Adrenal gland (tissue), 12 donors: ENCODE data around the gene KIF6. TPM values are rescaled to one million over a fixed set of nuclear protein-coding genes. Genes with fewer than 3 reads are reported as not detected.
A peak's percentile ranks its signal among the peaks of the same experiment; 100 is the strongest.

Experiments
- DNase-seq, 7 donors: peaks; one replicate each; pipeline ENCODE4 v3.0.0-alpha.2; 2019 to 2020
- H3K27ac ChIP-seq, 5 donors: fragments of 200-600 bp; sonication (generic) in 4 of 5; 1 replicate in 3 of 5; 2 replicates in 2 of 5; pipeline versions ENCODE4 v1.5.1 to v1.8.0; 2016 to 2020; ENCODE audit warnings: mild to moderate bottlenecking in 1 of 5
- H3K27me3 ChIP-seq: fragments of 200-600 bp; 2 replicates; pipeline ENCODE4 v1.8.0; 2021
- H3K36me3 ChIP-seq, 2 donors: fragments of 200-600 bp; replicated peaks in 1 of 2; 1 replicate in 1 of 2; 2 replicates in 1 of 2; pipeline versions ENCODE4 v1.5.1 to v1.8.0; 2018 to 2022
- H3K4me1 ChIP-seq, 2 donors: fragments of 200-600 bp; replicated peaks in 1 of 2; 1 replicate in 1 of 2; 2 replicates in 1 of 2; pipeline versions ENCODE4 v1.5.1 to v1.8.0; 2018 to 2021
- H3K4me3 ChIP-seq, 4 donors: fragments of 200-600 bp; sonication (generic) in 3 of 4; one replicate each; pipeline ENCODE4 v1.5.1; 2016 to 2018
- H3K9me3 ChIP-seq, 3 donors: fragments of 200-600 bp; sonication (generic) in 1 of 3; replicated peaks in 1 of 3; 1 replicate in 2 of 3; 2 replicates in 1 of 3; pipeline versions ENCODE4 v1.5.1 to v1.8.0; 2016 to 2021
- POLR2A ChIP-seq, 2 donors: fragments of 450-650 bp; IDR thresholded peaks; one replicate each; pipeline ENCODE4 v1.6.1; 2017; ENCODE audit warnings: antibody characterized with exemption in 2 of 2, mild to moderate bottlenecking in 2 of 2, moderate library complexity in 1 of 2
- WGBS, 4 donors: extraction: QIAGEN DNeasy Blood & Tissue Kit in 2 of 4; methylation state at CpG; one replicate each; pipeline versions ENCODE4 v1.1.5 to v1.1.7; 2013 to 2017; 5-methylcytosine and 5-hydroxymethylcytosine counted together
- intact Hi-C, 2 donors: fragments of 100-400 bp; cut with DNase I; formaldehyde crosslinking; loops; one replicate each; pipeline versions ENCODE4 v1.14.1 to v1.15.0; 2022 to 2023
- polyA plus RNA-seq, 3 donors: library from polyadenylated mRNA; stranded (reverse); fragments of 200-250 nt in 2 of 3; fragments of 350-450 nt in 1 of 3; fragmentation: Illumina TruSeq in 1 of 3; extraction: RNeasy Lipid Tissue Mini Kit (QIAGEN cat#74804) in 1 of 3; gene quantifications; one replicate each; pipeline ENCODE4 v1.2.3, GENCODE V29; 2013 to 2014
- total RNA-seq, 9 donors: library from RNA; depleted of rRNA in 4 of 9; stranded (reverse); fragments of >200 nt in 4 of 9; fragments of 120-200 nt in 1 of 9; fragmentation: NEBNext Ultra II Directional in 1 of 9; extraction: Animal tissue kit (Norgen Biotek cat#: 25700) in 1 of 9; gene quantifications; one replicate each; pipeline versions ENCODE4 v1.1.0 to v1.2.4, GENCODE V29; 2013 to 2023
- TF ChIP-seq, protein P1 (sequence below), 6 experiments: fragments of 450-650 bp in 4 of 6; fragments of 200-600 bp in 2 of 6; sonication (generic) in 1 of 6; IDR thresholded peaks; 1 replicate in 5 of 6; 2 replicates in 1 of 6; pipeline versions ENCODE4 v1.5.1 to v1.8.0; 2016 to 2021; ENCODE audit warnings: antibody characterized with exemption in 6 of 6, mild to moderate bottlenecking in 2 of 6, moderate library complexity in 1 of 6
- donor health status: healthy with polysubstance abuse.
- donor health status: Bipolar disorder and iron deficiency.
- donor health status: DM: yes; HTN: yes; CAD: no.
- donor health status: DM: no; HTN: no; CAD: no.
- donor health status: DM: no; HTN: no; CAD: no.
- donor health status: DM: yes; HTN: yes; CAD: no.

The KIF6 gene
- total and polyA plus RNA-seq, 12 donors, result 0.52 to 4.2 (median 0.73) TPM

DNA sequence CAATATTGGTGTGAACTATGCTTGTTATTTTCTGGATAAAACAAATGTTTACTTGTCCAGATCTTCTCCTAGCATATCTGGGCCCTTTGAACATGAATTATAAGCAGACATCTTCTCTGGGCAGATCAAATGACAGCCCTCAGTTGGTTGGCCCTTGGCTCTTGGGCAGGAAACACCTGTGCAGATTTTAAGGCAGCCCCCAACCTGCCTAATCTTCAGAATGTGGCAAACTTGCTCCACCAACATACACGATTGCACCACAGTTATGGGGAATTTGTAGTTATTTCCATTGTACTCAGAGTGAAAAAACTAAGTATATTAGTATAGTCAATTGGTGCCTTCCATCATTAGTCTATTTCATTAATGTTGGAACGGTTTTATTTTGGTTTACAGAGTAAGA is 307.8 kb downstream of the KIF6 start:
- Histone ChIP-seq H3K9me3 (no peaks in the 10 kb centered on the region), H3K36me3 (no peaks in the 10 kb centered on the region), H3K4me1 (no peaks in the 10 kb centered on the region), H3K4me3 (no peak overlapping the region), H3K27ac (no peak overlapping the region), H3K27me3 (no peaks in the 10 kb centered on the region)
- DNase-seq, result no peak
- WGBS, 4 donors, result 73 to 83% (median 77%) methylated on average over 2 of the region's 2 CpGs
- intact Hi-C loops, result no loop called here
- no peak for TF ChIP-seq POLR2A (IDR thresholded peaks at IDR 0.05)
- TF ChIP-seq, protein P1, sequence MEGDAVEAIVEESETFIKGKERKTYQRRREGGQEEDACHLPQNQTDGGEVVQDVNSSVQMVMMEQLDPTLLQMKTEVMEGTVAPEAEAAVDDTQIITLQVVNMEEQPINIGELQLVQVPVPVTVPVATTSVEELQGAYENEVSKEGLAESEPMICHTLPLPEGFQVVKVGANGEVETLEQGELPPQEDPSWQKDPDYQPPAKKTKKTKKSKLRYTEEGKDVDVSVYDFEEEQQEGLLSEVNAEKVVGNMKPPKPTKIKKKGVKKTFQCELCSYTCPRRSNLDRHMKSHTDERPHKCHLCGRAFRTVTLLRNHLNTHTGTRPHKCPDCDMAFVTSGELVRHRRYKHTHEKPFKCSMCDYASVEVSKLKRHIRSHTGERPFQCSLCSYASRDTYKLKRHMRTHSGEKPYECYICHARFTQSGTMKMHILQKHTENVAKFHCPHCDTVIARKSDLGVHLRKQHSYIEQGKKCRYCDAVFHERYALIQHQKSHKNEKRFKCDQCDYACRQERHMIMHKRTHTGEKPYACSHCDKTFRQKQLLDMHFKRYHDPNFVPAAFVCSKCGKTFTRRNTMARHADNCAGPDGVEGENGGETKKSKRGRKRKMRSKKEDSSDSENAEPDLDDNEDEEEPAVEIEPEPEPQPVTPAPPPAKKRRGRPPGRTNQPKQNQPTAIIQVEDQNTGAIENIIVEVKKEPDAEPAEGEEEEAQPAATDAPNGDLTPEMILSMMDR (IDR thresholded peaks at IDR 0.05), result no peak

DNA sequence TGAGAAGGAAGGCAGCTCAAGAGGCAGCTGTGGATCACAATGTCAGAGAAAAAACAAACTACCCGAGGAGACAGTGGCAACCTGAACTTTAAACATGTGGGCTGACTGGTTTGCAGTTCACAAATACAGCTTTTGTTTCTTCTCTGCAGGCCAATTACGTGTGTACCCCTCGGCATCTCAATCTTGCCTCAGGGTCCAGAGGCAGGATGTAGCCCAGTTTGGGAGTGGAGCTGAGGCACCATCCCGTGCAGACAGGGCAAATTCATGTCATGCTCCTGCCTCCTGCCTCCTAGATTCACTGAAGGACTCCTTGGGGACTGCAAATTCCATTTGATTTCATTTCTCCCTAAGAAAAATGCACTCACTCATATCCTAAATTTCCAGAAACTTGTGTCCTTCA is 308.5 kb downstream of the KIF6 start:
- TF ChIP-seq POLR2A (IDR thresholded peaks at IDR 0.05), result no peak
- TF ChIP-seq, protein P1 (IDR thresholded peaks at IDR 0.05), result no peak
- Histone ChIP-seq H3K9me3 (no peaks in the 10 kb centered on the region), H3K27me3 (no peaks in the 10 kb centered on the region), H3K36me3 (no peaks in the 10 kb centered on the region), H3K4me3 (no peak overlapping the region), H3K27ac (no peak overlapping the region), H3K4me1 (no peaks in the 10 kb centered on the region)
- intact Hi-C loops, result no loop called here
- WGBS, 4 donors, result 74 to 92% (median 78%) methylated on average over 4 of the region's 4 CpGs
- peak in 1 of 7 donors; percentile 28 for DNase-seq

DNA sequence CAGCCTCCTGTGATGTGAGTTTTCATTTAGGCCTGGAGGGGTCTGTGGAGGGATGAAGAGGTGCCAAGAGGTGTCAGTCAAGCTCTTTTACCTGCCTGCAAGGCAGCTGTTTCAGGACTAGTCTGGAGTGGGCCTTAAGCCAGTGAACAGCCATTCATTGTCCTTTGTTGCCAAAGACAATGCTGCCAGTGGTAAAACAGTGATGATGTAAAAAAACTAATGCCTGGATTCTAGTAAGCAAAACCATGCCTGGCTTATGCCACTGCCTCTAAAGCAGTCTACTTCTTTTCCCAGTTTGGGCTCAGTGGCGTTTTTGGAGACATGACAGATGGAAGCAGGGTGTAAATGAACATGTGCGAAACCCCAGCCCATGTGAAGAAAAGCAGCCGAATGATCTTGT is 309.2 kb downstream of the KIF6 start:
- no peaks in the 10 kb centered on the region for H3K9me3 ChIP-seq
- H3K4me3 ChIP-seq, result no peak overlapping the region
- H3K4me1 ChIP-seq, result no peaks in the 10 kb centered on the region
- no peaks in the 10 kb centered on the region for H3K27me3 ChIP-seq
- no peak for DNase-seq
- no peak overlapping the region for H3K27ac ChIP-seq
- TF ChIP-seq, protein P1 (IDR thresholded peaks at IDR 0.05), result no peak
- TF ChIP-seq POLR2A (IDR thresholded peaks at IDR 0.05), result no peak
- 82 to 88% (median 85%) methylated on average over 3 of the region's 3 CpGs for WGBS, 4 donors
- intact Hi-C loops, result no loop called here
- H3K36me3 ChIP-seq, result no peaks in the 10 kb centered on the region

DNA sequence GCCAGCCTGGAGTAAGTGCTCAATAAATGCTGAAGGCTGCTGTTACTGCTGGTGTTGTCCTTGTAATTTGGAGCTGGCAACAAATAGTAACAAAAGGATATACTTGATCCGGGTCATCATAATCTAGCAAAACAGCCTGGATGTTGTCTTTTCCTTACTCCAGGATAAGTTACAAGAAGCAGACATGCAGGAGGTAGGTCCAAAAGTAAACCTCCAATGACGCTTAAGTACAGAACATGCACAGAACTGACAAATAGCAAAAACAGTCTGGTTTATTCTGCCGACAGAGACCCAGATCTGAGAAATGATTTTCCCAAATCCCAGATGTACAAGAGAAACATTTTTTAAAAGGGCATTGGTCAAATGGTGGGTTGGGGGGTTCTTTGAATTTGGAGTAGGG is 309.7 kb downstream of the KIF6 start:
- no peak for TF ChIP-seq POLR2A (IDR thresholded peaks at IDR 0.05)
- TF ChIP-seq, protein P1 (IDR thresholded peaks at IDR 0.05), result no peak
- Histone ChIP-seq H3K27ac (no peak overlapping the region), H3K27me3 (no peaks in the 10 kb centered on the region), H3K4me3 (no peak overlapping the region), H3K9me3 (no peaks in the 10 kb centered on the region), H3K36me3 (no peaks in the 10 kb centered on the region), H3K4me1 (no peaks in the 10 kb centered on the region)
- DNase-seq, result no peak
- intact Hi-C loops, result no loop called here
- 89 to 95% (median 94%) methylated on average over 3 of the region's 3 CpGs for WGBS, 4 donors
